GM18505 (cell line): Measurements from ENCODE around the gene GIPC1.

Experiments
- ATAC-seq: cut with Tn5 transposase; IDR thresholded peaks from one replicate; pipeline ENCODE4 v1.9.1; 2021; ENCODE audit not compliant: unreplicated experiment
- POLR2A ChIP-seq: IDR thresholded peaks from 4 replicates; pipeline ENCODE4 v1.6.1; 2011; ENCODE audit warnings: borderline replicate concordance; ENCODE audit not compliant: insufficient read depth, insufficient read length; ENCODE audit errors: extremely low read depth

Gene GIPC1

DNA sequence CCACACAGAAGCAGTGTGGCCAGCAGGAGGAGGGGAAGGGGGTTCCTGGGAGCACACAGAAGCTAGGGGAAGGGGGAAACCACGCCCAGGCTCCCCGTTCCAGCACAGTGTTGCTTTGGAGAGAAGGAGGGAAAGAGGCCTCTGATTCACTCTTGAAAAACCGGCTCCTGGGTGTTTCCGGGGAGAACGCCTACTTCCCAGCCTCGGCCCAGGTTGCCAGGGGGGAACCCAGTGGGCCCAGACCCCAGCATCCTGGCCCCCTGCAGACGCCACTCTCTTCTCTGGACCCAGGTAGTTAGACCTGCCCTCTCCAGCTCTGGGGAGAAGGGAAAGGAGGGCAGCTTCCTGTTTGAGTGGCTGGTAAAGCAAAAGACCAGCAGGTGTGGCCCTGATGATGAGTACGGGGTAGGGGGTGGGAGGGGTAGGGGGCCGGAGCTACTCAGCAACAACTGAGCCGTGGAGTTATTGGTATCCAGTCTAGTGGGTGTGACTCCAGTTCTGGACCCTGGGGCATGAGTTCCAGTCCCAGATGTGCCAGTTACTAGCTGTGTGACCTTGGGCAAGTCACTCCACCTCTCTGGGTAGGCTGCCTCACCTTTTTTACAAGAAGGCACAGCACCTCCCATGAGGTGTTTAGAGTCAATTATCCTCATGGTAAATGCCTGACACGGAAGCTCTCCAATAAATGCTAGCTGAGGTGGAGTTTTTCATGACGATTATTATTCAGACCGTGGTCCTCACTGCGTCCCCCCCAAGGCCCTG is 836 bp downstream of the GIPC1 start:
- no peak for TF ChIP-seq POLR2A
- ATAC-seq: no peak

DNA sequence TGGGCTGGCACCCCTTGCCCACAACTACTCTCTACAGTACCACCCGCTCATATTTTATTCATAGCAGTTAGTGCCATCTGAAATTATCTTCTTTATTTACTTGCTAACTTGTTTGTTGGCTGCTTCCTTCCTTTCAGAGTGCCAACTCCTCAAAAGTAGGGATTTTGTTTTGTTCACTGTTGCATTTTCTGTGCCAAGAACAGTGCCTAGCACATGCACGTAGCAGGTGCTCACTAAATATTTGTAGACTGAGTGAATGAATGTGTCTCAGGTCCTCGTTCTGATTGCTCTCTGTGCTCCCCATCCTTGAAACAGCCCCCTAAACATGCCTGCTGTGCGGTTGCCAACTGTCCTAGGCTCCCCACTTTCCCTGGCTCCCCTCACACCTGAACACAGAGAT is 1.5 kb downstream of the GIPC1 start:
- TF ChIP-seq POLR2A: no peak
- ATAC-seq: no peak

DNA sequence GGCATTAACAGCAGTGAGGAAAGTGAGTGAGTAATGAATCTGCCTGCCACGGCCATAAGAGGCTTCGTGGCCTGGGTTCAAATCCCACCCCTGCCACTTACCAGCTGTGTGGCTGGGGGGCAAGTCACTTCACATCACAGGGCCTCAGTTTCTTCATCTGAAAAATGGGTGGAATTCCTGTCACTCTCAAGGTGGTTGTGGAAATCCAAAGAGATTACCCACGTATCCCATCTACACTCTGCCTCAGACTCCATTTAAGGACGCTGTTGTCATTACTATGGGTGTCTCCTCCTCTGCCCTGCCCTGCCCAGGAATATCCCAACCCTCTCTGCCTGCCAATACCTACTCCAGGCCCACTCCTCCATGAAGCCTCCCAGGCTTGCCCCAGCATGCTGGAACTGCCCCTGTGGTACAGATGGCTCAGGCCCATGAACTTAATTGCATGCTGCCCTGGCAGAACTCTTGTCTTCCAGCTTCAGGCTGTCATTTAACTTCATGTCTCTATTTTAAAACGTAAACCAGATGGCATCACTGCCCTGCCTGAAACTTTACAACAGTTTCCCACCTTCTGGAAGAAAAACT is 3.1 kb downstream of the GIPC1 start:
- TF ChIP-seq POLR2A: no peak
- ATAC-seq: no peak

DNA sequence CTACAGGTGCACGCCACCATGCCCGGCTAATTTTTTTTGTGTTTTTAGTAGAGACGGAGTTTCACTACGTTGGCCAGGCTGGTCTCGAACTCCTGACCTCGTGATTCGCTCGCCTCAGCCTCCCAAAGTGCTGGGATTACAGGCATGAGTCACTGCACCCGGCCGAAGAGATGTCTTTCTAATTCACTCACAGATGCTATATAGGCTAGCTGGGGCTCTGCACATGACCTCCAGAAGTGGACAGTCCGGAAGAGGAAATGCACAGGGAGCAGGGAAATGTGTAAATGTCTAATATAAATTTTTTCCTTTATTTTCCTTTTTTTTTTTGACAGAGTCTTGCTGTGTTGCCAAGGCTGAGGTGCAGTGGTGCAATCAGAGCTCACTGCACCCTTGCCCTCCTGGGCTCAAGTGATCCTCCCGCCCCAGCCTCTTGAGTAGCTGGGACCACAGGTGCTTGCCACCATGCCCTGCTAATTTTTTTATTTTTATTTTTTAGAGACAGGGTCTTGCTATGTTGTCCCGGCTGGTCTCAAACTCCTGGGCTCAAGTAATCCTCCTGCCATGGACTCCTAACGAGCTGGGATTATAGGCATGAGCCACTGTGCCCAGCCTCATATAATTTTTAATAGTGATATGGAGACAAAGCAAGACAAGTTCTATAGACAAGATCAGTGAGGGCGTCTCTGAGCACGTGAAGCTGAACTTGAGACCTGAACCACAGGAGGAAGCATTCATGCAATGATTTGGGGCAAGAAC is 8.4 kb downstream of the GIPC1 start:
- TF ChIP-seq POLR2A: no peak
- no peak for ATAC-seq

DNA sequence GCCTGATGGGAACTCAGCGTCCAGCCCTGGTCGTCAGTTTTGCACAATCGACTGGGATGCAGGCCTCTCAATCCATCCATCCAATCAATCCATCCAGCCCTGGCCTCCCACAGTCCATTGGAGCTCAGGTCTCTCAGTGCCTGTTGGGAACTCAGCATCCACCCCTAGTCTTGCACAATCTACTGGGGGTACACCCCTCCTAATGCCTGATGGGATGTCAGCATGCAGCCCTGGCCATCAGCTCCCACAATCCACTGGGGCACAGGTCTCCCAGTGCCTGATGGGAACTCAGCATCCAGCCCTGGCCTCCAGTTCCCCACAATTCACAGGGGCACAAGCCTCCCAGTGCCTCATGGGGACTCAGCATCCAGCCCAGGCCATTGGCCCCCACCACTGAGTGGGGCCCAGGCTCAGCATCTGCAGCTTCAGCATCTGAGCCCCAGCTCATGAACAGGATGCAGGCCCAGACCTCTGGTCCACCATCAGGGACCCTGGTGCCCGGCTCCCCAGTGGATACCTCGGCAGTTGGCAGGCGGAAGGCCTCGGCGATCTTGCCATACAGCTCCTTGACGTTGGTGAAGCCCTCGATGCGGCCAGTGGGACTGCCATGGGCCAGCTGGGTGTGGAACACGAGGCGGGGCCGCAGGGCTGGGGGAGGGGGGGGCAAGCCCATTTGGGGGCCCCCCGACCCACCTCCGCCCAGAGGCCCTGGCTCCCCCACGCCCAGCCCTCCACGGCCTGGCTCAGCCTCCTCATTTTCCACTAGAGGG is 13.6 kb downstream of the GIPC1 start:
- no peak for TF ChIP-seq POLR2A
- ATAC-seq: no peak

DNA sequence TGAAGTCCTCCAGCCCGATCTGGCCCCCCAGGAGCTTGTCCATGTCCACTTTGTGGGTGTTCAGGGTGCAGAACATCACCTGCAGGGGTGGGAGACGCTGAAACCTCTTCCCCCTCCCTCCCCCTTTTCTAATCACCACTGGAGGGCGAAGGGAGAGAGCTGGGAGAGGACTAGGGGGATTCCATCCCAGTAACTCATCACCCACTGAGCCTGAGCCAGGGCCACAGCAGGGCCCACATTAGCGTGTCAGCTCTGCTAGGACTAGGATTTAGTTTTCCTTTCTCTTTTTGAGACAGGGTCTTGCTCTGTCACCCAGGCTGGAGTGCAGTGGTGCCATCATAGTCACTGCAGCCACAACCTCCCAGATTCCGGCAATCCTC is 15.2 kb downstream of the GIPC1 start:
- TF ChIP-seq POLR2A: no peak
- ATAC-seq: no peak

DNA sequence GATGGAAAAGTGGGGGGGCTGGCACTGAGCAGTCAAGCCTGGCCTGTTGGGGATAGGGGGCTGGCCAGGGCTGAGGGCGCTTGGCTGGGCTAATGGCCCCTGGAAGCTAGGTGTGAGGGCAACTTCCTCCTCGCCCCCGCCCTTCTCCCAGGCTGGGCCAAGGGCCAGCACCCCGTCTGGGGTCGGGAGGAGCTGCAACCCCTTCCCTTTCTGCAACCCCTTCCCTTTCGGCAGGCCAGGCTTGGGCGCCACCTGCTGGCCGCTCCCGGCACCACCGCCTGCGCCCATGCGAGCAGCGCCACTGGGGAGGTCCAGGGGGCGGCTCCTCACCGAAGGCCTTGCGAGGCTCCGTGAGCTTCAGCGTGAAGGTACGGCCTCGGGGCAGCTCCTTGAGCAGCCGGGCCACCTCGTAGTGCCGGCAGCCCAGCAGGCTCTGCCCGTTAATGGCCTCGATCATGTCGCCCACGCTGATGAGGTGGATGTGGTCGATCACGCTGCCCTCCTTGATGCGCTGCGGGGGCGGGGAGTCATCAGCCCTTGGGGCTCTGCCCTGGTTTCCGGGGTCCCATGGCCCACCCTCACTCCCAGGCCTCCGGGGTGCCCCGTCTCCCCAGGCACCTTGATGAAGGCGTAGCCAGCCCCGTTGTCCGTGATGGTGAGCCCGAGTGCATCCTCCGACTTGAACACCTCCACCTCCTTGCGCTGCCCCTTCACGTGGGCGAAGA is 15.8 kb downstream of the GIPC1 start:
- no peak for TF ChIP-seq POLR2A
- no peak for ATAC-seq

DNA sequence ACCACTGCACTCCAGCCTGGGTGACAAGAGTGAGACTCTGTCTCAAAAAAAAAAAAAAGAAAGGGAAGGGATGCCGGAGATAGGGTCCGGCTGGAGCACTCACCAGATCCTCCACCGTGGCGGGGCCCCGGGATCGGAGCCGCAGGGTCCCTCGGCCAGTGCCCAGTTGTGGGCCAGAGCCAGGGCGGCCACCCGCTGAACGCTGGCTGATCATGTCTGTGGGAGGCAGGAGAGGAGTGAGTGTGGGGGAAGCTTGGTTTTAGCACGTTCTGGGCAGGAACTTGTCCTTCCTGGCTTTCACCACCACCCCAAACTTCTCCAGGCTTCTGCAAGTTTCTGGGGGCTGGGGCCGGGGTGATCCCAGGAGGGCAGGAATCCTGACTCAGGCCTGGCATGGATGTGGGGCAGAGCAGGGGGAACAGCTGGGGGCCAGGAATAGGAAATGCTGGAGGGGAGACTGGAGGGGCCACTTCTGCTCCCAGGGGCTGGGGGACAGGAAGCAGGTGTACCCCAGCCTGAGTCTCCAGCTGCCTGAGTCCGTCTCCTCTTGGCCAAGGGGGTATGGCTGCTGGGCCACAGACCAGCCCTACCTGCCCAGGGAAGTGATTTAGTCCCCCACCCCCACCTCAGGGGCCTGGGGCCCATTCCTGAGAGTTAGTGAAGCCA is 16.5 kb downstream of the GIPC1 start:
- TF ChIP-seq POLR2A: no peak
- ATAC-seq: no peak

DNA sequence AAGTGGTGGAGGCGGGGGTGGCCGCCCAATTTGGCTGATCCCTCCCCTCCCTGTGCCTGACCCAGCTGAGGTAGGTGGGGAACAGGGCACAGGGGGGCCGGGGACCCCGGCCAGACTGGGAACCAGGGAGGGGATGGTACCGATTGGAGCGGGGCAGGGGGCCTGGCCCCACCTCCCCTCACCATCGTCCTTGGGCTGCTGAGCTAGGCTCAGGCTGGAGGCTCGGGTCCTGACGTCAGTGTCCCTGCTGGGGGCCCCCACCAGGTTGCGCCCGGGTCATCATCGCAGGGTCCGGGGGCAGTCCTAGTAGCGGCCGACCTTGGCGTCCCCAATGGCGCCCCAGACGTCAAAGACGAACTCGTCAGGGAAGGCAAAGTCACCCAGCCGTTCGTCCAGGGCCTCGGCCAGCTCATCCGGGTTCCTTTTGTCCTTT is 17.8 kb downstream of the GIPC1 start:
- TF ChIP-seq POLR2A: no peak
- ATAC-seq: no peak

DNA sequence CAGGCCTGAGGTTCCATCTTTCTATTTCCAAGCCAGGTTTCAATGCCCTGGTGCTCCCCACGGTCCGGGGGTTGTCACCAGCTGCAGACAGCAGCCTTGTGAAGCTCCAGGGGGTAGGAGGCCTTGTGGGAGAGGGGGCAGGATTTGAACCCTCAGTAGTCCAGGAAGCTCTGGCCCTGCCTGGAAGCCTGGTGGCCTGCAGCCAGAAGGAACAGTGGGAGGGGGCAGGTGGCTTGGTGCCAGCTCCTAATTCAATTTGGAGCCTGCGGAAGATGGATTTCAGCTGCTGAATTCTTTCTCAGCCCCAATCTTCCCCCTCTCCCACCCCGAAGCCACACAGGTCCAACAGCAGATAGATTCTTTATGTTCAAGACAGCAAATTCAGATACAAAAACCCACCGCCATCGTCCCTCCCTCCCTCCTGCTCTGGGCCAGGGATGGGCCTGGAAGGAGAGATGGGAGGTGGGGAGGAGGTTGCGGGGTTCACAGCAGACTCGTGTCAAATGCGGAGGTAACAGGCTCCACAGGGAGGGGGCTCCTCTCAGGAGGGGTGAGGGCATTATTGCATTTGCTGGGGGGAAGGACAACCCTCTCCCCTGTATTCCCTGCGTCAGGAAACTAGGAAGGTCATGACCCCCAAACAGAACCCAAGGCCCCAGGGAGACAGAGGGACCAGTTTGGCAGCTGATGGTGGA is 18.4 kb downstream of the GIPC1 start:
- no peak for TF ChIP-seq POLR2A
- ATAC-seq: no peak

DNA sequence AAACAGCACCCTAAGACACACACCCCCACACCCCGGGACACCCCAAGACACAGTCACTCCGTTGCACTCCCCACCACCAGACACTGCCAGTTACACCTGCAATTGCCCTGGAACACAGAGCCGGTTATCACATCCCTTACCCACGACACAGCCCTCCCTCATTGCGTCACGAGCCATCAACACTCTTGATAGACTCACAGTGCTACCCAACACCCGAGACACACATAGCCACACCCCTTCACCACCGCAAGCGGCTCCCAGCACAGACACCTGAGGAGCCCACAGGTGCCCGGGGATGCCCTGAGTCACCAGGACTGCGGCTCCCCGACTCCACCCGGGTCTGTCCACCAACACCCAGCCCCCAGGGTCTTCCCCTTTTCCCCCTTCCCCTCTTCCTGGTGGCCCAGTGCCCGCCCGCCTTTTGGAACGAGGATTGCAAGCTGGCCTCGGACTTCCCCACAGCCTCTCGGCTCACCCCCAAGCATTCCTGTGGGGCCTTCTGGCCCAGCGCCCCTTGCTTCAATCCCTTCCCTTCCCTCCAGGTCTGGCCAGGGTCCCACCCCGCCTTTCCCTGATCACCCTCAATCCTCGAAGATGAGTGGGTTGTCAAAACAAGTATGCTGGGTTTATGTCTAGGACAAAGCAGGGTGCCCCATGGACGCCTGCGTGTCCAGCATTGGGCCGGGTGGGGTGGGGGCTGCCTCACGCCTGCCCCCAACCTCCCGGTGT is 19.1 kb downstream of the GIPC1 start:
- no peak for TF ChIP-seq POLR2A
- no peak for ATAC-seq
